ENCODE data around the gene ZNF609.

DNA sequence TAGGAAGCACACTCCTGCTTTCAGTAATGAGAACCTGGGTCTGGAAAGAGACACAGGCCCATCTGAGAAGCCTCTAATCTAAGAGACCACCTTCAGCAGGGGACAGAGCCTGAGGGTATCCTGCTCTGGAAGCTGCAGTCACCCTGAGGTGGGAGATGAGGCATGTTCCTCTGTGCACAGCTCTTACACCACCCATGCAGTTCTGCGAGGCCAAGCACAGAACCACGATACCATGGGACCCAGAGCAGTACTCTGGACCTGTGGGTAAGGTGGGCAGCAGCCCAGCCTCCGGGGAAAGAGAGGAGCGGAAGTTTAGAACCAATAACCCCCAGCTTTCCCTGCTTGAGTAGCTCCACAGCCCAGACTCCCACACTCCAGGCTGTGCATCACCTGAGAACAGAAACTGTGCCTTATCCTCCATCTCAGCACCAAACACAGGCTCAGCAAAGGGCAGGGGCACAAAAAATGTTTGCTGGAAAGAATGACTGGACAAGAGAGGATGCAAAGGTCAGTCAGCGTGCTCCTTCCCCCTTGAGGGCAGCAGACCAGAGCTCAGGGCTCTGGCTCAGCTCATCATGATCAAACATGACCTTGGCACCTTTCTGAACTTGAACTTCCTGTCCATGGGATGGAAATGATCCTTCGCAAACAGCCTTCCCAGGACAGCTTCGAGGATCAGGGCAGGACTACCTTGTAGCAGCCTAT lies 271.9 kb downstream of the ZNF609 start:
- TF ChIP-seq, protein P1, sequence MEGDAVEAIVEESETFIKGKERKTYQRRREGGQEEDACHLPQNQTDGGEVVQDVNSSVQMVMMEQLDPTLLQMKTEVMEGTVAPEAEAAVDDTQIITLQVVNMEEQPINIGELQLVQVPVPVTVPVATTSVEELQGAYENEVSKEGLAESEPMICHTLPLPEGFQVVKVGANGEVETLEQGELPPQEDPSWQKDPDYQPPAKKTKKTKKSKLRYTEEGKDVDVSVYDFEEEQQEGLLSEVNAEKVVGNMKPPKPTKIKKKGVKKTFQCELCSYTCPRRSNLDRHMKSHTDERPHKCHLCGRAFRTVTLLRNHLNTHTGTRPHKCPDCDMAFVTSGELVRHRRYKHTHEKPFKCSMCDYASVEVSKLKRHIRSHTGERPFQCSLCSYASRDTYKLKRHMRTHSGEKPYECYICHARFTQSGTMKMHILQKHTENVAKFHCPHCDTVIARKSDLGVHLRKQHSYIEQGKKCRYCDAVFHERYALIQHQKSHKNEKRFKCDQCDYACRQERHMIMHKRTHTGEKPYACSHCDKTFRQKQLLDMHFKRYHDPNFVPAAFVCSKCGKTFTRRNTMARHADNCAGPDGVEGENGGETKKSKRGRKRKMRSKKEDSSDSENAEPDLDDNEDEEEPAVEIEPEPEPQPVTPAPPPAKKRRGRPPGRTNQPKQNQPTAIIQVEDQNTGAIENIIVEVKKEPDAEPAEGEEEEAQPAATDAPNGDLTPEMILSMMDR (IDR thresholded peaks at IDR 0.05 in 2 of 3, conservative IDR thresholded peaks at IDR 0.05 in 1 of 3; ENCODE audit: borderline replicate concordance in 1 of 3, insufficient read depth in 1 of 3, low read depth in 2 of 3, low read length in 2 of 3), result no peak
- TF ChIP-seq CEBPB (IDR thresholded peaks at IDR 0.05; ENCODE audit: low read depth), result no peak
